ENCODE data around the gene GNB1L. TPM values are rescaled to one million over a fixed set of nuclear protein-coding genes. Genes with fewer than 3 reads are reported as not detected.

The GNB1L gene
- total and polyA plus RNA-seq, 10 of the 15 experiments (the other 5 are each of a cell fraction or from before 2014, with no cell fraction given), result 0.21 to 19.4 (median 6.8) TPM

DNA sequence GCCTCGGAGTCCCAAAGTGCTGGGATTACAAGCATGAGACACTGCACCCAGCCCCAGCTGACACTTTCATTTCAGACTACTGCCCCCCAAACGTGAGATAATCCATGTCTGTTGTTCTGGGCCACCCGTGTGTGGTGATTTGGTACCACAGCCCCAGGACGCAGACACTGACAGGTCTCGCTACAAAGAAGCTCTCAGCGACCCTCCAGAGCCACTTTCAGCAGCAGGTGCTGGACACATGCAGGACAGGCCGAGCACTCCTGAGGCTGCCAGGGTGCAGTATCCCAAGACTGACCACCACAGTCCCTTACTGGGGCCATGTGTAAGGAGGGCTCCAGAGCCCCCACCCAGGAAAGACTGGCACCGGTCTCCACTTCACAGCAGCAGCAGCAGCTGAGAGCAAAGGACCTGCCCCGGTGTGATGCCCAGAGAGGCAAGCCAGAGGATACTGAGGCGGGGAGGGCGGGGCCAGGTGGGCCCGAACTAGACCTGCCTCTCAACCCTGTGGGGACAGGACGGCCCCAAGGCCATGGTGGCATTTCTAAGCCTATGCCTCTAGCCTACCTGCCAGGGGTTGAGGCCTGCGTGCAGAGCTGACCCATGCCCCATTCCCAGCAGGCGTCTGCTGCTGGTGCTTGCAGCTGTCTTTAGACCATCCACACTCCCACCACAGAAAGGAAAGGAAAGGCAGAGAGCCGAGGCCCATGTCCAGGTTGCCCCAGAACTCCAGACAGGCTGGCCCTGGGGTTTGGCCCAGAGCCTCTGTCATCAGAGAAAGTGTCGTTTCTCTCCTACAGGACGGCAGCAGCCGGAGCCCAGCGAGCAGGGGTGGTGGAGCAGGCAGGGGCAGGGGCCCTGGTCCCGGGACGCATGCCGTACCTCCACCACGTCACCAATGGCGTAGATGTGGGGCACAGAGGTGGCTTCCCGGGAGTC is 28.0 kb upstream of the GNB1L start:
- no peak overlapping the region for H3K27ac ChIP-seq (ENCODE audit: control insufficient read depth, insufficient read depth)
- ATAC-seq (no peak), FAIRE-seq (no peak), DNase-seq (ENCODE audit: low read depth, low spot score) (no peak)
- H3K9me3 ChIP-seq (replicated peaks; ENCODE audit: control insufficient read depth, insufficient read depth, low read length), result no peaks in the 10 kb centered on the region
- H3K4me2 ChIP-seq (ENCODE audit: control insufficient read depth, insufficient read depth), result no peak overlapping the region
- no peaks in the 10 kb centered on the region for H4K20me1 ChIP-seq (ENCODE audit: control insufficient read depth, insufficient read depth)
- intact Hi-C loops (cut with micrococcal nuclease; ENCODE audit: unreplicated experiment) (no loop called here), in situ Hi-C loops (cut with MboI) (no loop called here)
- no TSS peak for BruUV-seq (replicated peaks)
- ChIA-PET CTCF (interaction anchor here (1.1 kb wide), 1 partner anchor 12 kb away, joined by 3 read pairs; no protein-coding TSS in a partner anchor), RAD21 (ENCODE audit: unreplicated experiment) (no interaction called here), SMC1A (ENCODE audit: uncharacterized antibody, unreplicated experiment) (no interaction called here), POLR2A (no interaction called here)
- no peak overlapping the region for H3K9ac ChIP-seq (ENCODE audit: control insufficient read depth, insufficient read depth, low read length)
- no peak overlapping the region for H3K4me3 ChIP-seq
- no peaks in the 10 kb centered on the region for H3K4me1 ChIP-seq (ENCODE audit: control insufficient read depth, insufficient read depth, low read length)
- TF ChIP-seq SMAD5 (IDR thresholded peaks at IDR 0.05; ENCODE audit: low read depth), result no peak
- no peak for TF ChIP-seq SREBF2 (IDR thresholded peaks at IDR 0.05; ENCODE audit: low read length)
- no peak for TF ChIP-seq JUND (IDR thresholded peaks at IDR 0.05; ENCODE audit: low read depth, low read length)
- TF ChIP-seq YBX1 (IDR thresholded peaks at IDR 0.05), result no peak
- TF ChIP-seq FOXM1 (IDR thresholded peaks at IDR 0.05; ENCODE audit: low read depth, low read length), result no peak
- TF ChIP-seq, protein P1, sequence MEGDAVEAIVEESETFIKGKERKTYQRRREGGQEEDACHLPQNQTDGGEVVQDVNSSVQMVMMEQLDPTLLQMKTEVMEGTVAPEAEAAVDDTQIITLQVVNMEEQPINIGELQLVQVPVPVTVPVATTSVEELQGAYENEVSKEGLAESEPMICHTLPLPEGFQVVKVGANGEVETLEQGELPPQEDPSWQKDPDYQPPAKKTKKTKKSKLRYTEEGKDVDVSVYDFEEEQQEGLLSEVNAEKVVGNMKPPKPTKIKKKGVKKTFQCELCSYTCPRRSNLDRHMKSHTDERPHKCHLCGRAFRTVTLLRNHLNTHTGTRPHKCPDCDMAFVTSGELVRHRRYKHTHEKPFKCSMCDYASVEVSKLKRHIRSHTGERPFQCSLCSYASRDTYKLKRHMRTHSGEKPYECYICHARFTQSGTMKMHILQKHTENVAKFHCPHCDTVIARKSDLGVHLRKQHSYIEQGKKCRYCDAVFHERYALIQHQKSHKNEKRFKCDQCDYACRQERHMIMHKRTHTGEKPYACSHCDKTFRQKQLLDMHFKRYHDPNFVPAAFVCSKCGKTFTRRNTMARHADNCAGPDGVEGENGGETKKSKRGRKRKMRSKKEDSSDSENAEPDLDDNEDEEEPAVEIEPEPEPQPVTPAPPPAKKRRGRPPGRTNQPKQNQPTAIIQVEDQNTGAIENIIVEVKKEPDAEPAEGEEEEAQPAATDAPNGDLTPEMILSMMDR (IDR thresholded peaks at IDR 0.05 in 2 of 3, conservative IDR thresholded peaks at IDR 0.05 in 1 of 3; ENCODE audit: control insufficient read depth in 2 of 3, extremely low read depth in 1 of 3, insufficient read depth in 1 of 3, low read depth in 3 of 3, low read length in 3 of 3), result no peak
- TF ChIP-seq NRF1 (conservative IDR thresholded peaks at IDR 0.05; ENCODE audit: low read depth, low read length), result no peak
- no peak for TF ChIP-seq POLR2A (IDR thresholded peaks at IDR 0.05; ENCODE audit: low read depth, low read length)
- no peak for TF ChIP-seq SIX5 (IDR thresholded peaks at IDR 0.05; ENCODE audit: low read depth, low read length, severe bottlenecking)
- TF ChIP-seq RELA (IDR thresholded peaks at IDR 0.05; ENCODE audit: borderline replicate concordance, partially characterized antibody), result no peak
- no peak for TF ChIP-seq ZNF24 (IDR thresholded peaks at IDR 0.05)
- TF ChIP-seq NFIC (IDR thresholded peaks at IDR 0.05; ENCODE audit: low read depth, low read length), result no peak
- no peak for TF ChIP-seq CHD2 (IDR thresholded peaks at IDR 0.05; ENCODE audit: borderline replicate concordance, low read depth, low read length)
- TF ChIP-seq SRF (IDR thresholded peaks at IDR 0.05; ENCODE audit: low read depth in 2 of 2, low read length in 2 of 2), result no peak
- TF ChIP-seq SMARCA5 (IDR thresholded peaks at IDR 0.05), result no peak
- TF ChIP-seq NFXL1 (IDR thresholded peaks at IDR 0.05; ENCODE audit: borderline replicate concordance), result no peak
- no peak for TF ChIP-seq SPI1 (IDR thresholded peaks at IDR 0.05; ENCODE audit: borderline replicate concordance, insufficient read depth, low read depth, low read length)
- TF ChIP-seq MTA2 (IDR thresholded peaks at IDR 0.05; ENCODE audit: low read depth), result no peak
- TF ChIP-seq EZH2 (IDR thresholded peaks at IDR 0.05; ENCODE audit: borderline replicate concordance, control insufficient read depth, low read depth, low read length), result no peak
- WGBS (ENCODE audit: insufficient coverage, insufficient replicate concordance, low lambda C conversion rate, missing lambda C conversion rate), result 68% methylated on average over 26 of the region's 26 CpGs
- H2AFZ ChIP-seq (ENCODE audit: control insufficient read depth, low read depth, low read length), result no peak overlapping the region
- H3K27me3 ChIP-seq (replicated peaks in 1 of 2; ENCODE audit: control insufficient read depth in 2 of 2, insufficient read depth in 2 of 2, low read length in 1 of 2), result no peaks in the 10 kb centered on the region
- H3K79me2 ChIP-seq (ENCODE audit: control insufficient read depth, insufficient read depth, low read length), result no peaks in the 10 kb centered on the region
- no peaks in the 10 kb centered on the region for H3K36me3 ChIP-seq (ENCODE audit: control insufficient read depth in 2 of 2, insufficient read depth in 2 of 2, low read length in 1 of 2)

Measured in GM12878 (cell line).